ENCODE data around the gene LAGE3.

LAGE3 gene, protein sequence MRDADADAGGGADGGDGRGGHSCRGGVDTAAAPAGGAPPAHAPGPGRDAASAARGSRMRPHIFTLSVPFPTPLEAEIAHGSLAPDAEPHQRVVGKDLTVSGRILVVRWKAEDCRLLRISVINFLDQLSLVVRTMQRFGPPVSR

DNA sequence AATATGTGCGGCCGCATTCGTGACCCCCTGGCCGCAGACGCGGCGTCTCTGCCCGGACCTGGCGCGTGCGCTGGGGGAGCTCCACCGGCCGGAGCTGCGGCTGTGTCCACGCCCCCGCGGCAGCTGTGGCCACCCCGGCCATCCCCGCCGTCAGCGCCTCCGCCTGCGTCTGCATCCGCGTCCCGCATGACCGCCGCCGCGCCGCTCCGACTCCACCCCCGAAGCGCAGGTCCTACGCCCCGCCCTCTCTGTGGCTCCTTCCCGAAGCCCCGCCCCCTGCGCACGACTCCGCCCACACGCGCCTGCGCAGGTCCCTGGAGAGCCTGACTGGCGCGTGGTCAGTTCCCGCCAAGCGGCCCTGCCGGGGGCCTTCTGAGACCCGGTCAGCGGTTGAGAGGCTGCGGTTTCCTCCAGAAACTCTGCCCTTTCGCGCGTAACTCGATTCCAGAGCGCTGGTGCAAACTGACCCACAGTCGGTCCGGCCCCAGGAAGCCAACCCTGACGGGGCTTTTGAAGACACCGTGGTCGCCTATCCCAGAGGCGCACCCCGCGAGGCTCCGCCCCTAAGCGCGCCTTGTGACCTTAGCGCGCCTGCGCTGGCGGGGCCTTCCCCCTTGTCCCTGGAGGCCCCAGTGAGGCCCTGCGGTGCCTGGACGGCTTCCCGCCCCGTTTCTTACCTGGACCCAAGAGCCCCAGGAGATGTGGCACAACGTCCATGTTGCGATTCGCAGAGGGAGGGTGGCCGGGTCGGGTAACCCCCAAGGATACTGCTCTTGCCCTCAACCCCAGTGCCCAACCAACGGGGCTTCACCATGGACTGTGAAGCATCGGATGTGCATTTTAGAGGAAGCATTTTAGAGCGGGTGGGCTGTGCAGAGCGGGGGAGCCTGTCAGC, at the start of gene LAGE3:
Gene LAGE3, minus strand, starts transcription at position 554 of the 895 bp plus-strand sequence. Its CDS starts 366 bp downstream, at position 188.
- peak; percentile 90 for DNase-seq

DNA sequence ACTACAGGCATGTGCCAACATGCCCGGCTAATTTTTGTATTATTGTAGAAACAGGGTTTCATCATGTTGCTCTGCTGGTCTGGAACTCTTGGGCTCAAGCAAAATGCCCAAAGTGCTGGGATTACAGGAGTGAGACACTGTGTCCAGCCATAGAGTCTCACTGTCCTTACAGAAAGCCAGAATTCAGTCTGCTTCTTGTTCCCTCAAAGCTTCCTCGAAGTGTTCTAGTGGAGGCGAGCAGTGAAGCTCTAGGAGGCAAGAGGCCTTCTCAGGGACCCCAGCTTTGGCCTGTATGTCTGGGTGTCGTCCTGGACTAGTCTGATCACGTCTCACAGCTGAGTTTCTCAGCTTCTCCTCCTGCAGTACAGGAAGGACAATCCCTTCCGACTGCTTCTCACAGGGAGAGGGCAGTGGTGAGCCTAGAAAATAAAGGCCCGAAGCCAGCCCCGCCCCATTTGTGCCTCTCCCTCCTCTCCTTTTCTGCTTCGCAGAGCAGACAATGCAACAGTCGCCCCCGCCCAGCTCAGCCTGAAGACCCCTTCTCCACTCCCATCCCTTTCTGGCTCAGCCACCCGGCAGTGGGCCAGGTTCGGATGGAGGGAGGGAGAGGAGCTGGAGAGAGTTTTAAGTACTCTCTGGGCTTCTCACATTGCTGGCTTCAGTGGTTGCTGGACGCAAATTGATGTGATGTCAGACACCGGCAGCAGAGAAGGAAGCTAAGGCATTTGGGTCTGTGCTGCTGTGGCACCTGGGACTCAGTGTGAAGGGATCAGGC, 48.0 kb upstream of the LAGE3 start:
- DNase-seq, result peak; percentile 89

DNA sequence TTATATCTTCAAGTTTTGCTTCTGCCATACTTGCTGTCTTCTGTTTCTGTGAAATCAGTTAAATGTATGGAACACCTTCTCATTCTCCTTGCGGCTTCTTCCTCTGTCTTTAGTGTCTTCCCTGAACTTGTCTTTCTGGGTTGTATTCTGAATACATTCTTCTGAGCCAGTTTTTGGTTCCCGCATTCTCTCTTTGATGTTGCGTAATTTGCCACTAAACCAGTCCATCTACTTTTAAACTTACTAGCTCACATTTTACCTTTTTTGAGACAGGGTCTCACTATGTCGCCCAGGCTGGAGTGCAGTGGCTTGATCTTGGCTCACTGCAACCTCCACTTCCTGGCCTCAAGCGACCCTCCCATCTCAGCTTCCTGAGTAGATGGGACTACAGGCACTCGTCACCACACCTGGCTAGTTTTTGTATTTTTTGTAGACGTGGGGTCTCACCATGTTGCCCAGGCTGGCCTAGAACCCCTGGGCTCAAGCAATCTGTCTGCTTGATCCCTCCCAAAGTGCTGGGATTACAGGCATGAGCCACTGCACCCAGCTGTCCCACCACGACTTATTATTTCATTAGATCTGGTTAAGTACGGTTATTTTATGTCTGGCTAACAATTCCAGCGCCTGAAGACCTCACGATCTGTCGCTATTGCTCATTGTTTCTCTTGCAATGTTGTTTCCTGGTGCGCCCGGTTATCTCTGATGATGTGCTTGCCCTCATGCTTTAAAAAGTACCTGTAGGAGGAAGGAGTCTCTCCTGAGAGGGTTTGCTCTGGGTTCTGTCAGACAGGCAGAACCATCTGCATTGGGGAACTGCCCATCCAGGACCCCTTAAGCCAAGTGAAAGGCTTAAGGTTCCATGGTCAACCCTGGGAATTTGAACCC, 46.8 kb upstream of the LAGE3 start:
- DNase-seq, result peak; percentile 16

DNA sequence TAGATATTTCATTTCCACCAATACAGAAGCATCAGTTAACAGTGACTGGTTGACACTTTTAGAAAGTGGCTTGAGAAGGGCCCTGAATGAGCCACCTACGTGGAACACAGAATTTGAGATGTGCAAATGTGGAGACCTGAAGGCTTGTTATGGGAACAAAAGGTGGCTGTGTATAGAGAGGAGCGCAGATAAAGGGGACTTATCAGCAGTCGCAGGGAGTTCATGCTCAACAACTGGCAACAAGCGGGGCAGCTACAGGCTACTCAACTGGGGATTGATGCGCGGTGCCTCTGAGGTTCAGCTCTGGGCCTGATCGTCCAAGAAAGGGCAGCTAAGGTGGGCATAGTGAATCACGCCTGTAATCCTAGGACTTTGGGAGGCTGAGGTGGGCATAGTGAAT, 40.3 kb upstream of the LAGE3 start:
- no peak for DNase-seq

DNA sequence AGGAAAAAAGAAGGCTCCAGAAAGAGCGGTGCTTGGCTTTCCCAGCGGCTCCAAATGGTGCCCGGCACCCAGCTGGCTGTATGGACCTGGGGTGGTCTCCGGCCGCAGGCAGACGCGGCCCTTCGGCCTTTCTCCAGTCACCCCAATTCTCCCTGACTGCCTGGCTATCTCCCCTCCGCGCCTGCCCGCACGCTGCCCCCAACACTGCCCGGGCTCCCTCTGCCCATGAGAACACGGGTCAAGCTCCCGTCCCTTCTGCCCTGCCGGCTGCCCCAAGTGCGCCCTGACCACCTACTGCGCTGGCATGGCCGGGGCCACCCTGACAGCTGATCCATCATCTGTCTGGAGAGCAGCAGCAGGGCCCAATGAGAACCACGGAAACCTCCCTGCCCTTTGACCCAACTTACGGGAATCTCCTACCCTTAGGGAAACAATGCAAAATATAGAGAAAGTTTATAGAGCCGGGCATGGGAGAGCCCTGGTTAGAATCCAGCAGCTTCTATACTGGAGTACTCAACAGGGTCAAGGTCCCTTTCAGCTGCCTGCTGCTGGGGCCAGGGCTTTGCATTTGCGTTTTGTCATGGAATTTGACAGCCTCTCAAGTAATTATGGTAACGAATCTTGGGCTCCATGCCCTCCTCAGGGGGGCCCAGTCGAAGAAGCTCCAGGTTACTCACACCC, 38.2 kb upstream of the LAGE3 start:
- DNase-seq, result no peak

DNA sequence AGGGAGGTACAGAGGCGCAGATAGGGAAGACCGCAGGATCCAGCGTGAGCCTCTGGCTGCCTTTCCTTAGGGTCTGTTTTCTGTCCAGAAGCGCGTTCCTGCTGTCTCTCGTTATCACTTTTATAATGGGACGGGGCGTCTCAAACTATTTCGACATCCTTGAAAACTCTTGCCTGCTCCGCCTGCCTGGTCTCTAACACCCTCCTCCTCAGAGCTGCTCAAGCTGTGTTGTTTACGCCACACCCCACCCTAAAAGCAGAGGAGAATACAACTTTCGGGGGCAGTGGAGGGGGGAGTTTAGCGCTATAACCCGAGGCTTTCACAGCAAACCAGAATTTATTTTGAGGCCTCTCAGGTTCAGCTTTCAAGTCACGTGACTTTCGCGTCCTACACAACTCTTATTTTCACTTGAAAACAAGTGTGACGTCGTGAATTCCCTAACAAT, 37.6 kb upstream of the LAGE3 start:
- no peak for DNase-seq

DNA sequence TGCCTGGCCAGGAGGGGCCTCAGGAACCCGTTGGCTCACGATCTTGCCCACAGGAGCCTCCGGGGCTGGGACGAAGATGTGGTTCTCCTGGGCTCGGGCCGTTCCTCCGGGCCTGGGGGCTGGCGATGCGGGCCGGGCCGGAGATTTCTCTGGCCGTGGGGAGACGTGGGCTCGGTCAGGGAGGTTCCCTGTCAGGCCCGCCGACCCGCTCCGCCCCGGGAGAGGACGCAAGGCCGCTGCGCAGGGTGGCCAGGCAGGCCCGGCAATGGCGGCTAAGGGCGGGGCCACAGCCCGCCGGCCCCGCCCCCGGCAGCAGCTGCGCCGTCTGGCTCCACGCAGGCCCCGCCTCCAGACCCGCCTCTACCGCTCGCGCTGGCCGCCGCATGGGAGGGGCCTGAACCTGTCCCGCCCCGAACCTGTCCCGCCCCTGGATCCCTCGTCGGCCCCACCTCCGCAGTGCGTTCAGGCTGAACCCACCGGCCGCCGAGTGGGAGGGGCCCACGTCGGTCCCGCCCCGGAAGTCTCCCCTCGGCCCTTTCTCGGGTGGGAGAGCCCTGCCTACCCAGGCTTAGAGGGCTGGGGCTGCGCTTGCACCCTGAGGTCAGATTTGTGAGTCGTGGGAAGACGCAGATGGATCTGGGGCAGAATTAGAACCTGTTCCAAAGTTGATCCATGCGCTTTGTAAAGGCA, 37.0 kb upstream of the LAGE3 start, which contains the start of gene FAM3A:
Gene FAM3A, minus strand, starts transcription at position 267 of the 690 bp plus-strand sequence. CDS start 460 bp downstream, outside the sequence.
- peak; percentile 95 for DNase-seq

DNA sequence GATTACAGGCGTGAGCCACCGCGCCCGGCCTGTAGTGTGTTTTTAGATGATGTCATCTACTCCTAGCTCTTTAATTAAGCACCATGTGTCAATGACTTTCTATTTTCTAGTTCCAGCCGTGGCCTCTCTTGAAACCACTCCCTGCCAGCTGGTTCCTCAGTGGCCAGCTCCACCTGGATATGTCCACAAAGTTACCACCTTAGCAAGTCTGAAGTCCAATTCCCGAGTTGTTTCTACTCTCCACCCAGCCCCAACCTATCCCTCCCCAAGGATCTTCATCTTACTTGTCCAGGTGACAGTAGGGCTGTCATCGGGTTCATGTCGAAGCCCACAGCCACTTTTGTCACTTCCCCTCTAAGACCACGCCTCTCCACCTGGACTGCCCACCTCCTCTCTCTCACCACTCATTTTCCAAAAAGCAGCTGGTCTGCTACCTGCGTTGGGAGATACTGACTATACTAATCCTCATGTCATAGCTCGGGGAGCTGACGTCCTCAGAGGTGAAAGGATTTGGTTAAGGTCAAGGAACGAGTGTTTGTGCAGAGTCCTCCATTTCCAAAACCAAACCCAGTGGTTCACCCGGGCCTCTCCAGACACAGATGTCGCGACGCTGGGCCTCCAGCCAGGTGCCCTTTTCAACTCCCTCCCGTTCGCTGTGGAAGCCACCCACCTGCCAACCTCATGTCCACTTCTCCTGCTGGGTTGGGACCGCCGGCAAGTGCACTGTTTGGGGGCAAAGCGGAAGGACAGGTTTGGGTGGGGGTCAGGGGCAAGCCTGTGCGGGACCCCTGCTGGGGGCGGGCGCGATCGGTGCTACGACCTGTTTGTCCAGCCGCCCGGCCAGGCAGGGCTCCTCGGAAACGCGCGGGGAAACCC, 36.2 kb upstream of the LAGE3 start:
- DNase-seq, result peak; percentile 43

DNA sequence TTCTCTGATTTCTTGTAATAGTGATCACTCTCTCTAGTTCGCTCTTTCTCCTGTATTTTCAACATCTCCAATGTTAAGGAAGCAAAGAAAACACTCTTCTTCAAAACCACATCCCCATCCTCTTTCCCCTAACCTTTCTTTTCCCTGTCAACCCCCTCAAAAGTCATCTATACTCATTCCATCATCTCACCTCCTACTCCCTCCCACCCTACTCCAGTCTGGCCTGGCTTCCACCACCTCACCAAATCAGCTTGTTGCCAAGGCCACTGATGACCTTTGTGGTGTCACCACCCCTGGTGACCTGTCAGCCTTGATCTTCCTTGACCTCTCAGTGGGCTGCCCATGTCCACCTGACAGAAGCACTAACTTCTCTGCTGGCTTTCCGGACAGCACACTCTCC, 34.6 kb upstream of the LAGE3 start:
- DNase-seq, result no peak

DNA sequence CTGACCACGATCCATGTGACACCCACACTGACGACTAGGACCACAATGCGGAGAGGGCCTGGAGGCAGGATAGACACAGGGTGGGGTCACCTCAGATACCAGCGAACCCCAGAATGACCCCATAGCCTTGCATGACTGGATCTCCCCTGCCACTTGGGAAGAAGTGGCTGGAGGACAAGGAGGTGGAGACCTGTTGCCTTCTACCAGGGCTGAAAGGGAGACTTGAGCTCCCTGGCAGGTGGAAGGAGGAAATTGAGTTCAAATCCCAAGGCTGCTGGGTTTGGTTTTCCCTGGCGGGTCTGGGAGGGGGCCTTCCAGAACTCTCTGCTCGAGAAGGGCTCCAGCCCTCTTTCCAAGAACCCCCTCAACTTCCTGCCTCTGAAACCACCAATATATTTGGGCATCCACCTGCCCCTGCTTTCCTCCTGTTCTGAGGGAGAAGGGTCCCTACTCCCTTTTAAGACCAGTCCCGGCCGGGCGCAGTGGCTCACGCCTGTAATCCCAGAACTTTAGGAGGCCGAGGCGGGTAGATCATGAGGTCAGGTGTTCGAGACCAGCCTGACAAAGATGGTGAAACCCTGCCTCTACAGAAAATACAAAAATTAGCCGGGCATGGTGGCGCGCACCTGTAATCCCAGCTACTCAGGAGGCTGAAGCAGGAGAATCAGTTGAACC, 33.9 kb upstream of the LAGE3 start:
- no peak for DNase-seq

DNA sequence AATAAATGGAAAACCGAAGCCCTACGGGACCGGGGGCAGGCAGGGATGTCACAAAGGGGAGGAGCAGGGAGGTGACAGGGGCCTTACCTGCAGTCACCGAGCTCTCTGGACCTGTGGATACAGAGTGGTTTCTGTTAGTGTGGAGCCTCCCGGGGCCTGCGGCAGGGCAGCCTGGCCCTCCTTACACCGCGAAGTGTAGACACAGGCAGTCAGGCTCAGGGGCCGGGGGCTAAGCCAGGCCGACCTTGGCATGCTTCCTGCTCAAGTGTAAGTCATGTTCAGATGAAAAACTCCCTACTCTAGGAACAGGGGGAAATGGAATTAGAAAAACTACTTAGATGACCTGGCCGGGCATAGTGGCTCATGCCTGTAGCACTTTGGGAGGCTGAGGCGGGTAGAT, 32.7 kb upstream of the LAGE3 start:
- no peak for DNase-seq

DNA sequence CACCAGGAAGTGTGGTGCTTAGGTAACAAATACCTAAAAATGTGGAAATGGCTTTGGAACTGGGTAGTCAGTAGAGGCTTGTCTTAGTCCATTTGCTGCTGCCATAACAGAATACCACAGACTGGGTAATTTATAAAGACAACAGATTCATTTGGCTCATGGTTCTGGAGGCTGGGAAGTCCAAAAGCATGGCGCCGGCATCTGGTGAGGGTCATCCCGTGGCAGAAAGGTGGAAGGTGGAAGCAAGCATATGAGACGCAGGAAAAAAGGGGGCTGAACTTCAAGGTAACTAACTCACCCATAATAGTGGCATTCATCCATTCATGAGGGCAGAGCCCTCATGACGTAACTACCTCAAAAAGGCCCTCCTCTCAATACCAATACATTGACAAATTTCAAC, 30.4 kb upstream of the LAGE3 start:
- no peak for DNase-seq

DNA sequence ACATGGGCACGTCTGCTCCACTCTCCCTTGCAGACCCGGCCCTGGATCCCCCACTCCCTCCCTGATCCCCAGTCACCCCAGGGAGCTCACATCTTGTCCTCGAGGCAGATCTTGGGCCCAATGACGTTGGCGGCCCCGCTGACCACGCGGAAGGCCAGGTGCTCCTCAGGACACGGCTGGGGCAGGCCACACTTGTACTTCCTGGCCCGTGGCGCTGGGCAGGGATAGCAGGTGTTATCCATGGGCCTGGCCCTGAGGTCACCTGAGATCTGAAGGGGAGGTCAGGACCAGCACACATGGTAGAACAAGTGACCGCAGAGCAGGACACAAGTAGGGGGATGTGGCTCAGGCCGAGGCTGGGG, 29.3 kb upstream of the LAGE3 start:
- no peak for DNase-seq

DNA sequence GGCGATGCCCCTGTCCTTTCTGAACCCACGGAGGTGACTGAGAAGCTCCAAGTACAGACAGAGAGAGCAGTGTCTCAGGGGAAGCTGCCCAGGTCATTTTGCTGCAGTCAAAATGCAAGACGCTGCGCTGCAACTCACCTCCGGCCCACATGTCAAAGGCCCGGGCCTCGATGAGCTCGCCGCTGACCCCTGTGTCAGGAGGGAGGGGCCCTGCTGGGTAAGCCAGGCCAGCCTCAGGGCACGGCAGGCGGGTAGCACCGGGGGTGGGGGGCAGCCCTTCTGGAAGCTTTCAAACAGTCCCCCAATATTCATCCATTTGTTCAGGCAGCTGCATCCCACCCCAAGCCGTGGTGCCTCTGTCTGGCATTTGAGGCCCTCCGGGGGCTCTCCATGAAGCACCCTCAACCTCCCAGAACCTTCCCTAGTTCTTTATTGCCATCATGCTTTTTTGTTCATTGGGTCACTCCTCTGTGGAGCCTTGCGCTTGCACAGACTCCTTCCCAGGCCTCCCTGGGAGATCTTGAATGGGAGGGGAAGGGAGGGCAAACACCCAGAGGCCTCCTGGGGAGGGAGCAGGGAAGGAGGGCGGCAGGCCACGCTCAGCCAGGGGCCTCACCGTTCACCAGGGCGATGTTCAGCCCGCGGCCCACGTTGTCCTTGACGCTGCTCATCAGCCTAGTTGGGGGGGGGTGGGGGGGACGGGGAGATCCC, 28.7 kb upstream of the LAGE3 start:
- DNase-seq, result no peak

DNA sequence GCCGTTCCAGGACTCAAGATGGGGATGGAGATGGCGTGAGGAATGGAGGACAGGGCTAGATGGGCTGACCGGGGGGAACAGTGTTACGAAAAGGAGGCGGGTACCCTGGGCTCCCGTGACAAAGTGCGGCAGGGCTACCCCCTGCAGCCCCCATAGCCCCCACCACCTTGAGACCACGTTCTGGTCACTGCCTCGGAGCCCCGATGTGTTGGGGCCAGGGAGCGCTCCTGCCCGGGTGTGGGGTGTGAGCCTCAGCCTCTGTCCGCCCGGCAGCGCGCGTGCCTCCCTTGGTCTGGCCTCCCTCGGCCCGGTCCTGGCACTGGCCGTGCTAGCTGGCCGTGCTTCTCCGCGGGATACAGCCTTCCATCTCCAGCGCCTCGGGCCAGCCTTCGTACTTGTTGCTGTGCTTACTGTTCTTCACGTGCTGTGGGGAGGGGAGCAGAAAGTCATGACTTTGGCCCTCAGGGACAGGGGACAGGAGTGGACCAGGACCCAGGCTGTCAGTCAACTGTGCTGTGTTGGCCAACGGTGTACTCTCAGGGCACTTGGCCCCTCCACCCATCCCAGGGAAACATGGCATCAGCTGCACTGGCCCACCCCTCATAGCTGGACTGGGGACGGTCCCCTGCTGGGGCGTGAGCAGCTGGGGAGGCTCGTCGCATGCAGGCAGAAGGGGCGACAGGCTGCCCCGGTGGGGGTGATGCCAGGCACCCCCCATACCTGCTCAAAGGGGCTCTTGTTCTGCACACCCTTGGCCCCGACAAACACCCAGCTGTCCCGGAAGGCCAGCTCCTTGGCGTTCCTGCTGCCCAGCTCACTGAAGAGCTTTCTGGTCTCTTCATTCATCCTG, 27.6 kb upstream of the LAGE3 start:
- no peak for DNase-seq

DNA sequence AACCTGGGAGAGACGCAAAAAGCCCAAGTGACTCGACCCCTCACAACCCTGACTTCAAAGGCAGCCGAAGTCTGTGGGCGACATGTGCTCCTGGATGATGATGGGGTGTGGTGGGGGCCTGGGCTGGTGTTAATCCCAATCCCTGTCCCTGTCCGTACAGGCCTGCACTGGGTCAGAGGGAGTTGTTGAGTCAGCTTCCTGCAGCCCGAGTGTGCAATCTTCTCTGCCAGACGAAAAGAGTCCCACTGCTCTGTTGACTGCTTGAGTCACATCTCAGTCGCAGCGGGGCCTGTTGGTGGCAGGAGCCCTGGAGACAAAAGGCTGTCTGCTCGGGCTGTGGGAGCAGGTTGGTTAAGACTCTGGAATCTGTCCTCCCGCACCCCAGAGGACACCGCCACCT, 26.7 kb upstream of the LAGE3 start:
- DNase-seq, result no peak

DNA sequence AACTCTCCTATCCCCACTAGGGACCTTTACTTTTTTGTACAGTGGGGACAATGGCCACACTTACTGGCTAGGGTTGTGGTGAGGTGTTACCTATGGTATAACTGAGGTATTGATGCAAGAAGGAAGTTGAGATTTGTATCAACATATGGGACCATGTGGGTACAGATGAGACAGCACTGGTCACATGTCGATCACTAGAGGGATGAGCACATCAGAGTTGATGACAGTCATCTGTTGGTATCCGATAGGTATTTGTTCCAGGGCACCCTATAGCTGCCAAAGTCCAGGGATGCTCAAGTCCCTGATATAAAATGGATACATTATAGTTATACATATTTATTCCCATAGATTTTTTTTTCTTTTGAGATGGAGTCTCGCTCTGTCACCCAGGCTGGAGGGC, 23.9 kb upstream of the LAGE3 start:
- no peak for DNase-seq

DNA sequence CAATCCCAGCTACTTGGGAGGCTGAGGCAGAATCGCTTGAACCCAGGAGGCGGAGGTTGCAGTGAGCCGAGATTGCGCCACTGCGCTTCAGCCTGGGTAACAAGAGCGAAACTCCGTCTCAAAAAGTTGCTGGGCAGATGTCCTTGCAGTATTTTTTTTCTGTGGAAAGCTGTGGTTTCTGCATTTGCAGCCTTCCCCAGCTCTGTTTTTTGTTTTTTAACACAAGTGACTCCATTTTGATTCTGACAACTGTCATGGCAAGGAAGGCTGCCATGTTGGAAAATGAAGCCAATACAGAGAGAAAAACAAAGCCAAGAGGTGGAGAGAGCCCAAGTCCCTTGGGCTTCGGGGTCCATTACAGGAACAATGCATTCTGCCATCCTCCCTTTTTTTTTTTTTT, 23.0 kb upstream of the LAGE3 start:
- DNase-seq, result no peak
